Upper lobe of left lung (tissue), 6 donors: ENCODE measurements around the gene RGS7BP. TPM values are rescaled to one million over a fixed set of nuclear protein-coding genes. Genes with fewer than 3 reads are reported as not detected.

Source experiments
- ATAC-seq, 2 donors: fragments of 200-7000 bp; cut with Tn5 transposase; one replicate each; pipeline ENCODE4 v1.9.1; 2022; ENCODE audit warnings: mild to moderate bottlenecking in 2 of 2, moderate library complexity in 2 of 2; ENCODE audit not compliant: low FRiP score in 2 of 2
- DNase-seq, 2 donors: peaks; one replicate each; pipeline ENCODE4 v3.0.0-alpha.2; 2019 to 2020
- H3K27ac ChIP-seq, 4 donors: fragments of 200-600 bp; sonication (generic); one replicate each; pipeline ENCODE4 v1.5.1; 2016 to 2019
- H3K27me3 ChIP-seq, 4 donors: fragments of 200-600 bp; sonication (generic); one replicate each; pipeline ENCODE4 v1.5.1; 2017 to 2019
- H3K36me3 ChIP-seq, 4 donors: fragments of 200-600 bp; sonication (generic); one replicate each; pipeline ENCODE4 v1.5.1; 2016 to 2019
- H3K4me1 ChIP-seq, 4 donors: fragments of 200-600 bp; sonication (generic); one replicate each; pipeline ENCODE4 v1.5.1; 2018 to 2019
- H3K4me3 ChIP-seq, 4 donors: fragments of 200-600 bp; sonication (generic); one replicate each; pipeline ENCODE4 v1.5.1; 2017 to 2019; ENCODE audit warnings: mild to moderate bottlenecking in 2 of 4, moderate library complexity in 1 of 4
- H3K9me3 ChIP-seq, 4 donors: fragments of 200-600 bp; sonication (generic); one replicate each; pipeline ENCODE4 v1.5.1; 2018 to 2019
- EP300 ChIP-seq, 4 donors: sonication (generic); formaldehyde crosslinking; IDR thresholded peaks; one replicate each; pipeline ENCODE4 v1.5.1; 2017; ENCODE audit warnings: antibody characterized with exemption in 4 of 4, control low read depth in 2 of 4
- POLR2A ChIP-seq, 4 donors: fragments of 450-650 bp; IDR thresholded peaks; one replicate each; pipeline ENCODE4 v1.5.1; 2016 to 2017; ENCODE audit warnings: antibody characterized with exemption in 4 of 4, mild to moderate bottlenecking in 2 of 4
- POLR2AphosphoS5 ChIP-seq, 2 donors: sonication (generic); formaldehyde crosslinking; IDR thresholded peaks; one replicate each; pipeline ENCODE4 v1.5.1; 2017; ENCODE audit warnings: antibody characterized with exemption in 2 of 2
- WGBS, 2 donors: methylation state at CpG; one replicate each; pipeline ENCODE4 v1.1.5; 2017 to 2018; 5-methylcytosine and 5-hydroxymethylcytosine counted together
- small RNA-seq, 4 donors: library from RNA; depleted of rRNA; stranded (forward); fragments of <200 nt; gene quantifications; one replicate each; pipeline ENCODE3, GENCODE V24; 2016
- total RNA-seq, 6 donors: library from RNA; depleted of rRNA in 4 of 6; stranded (reverse); fragments of >200 nt in 4 of 6; gene quantifications; one replicate each; pipeline versions ENCODE4 v1.1.0 to v1.2.1, GENCODE V29; 2016 to 2021
- TF ChIP-seq, protein P1 (sequence below), 6 experiments: fragments of 450-650 bp in 4 of 6; fragments of 200-600 bp in 2 of 6; sonication (generic) in 2 of 6; IDR thresholded peaks; one replicate each; pipeline ENCODE4 v1.5.1; 2016 to 2019; ENCODE audit warnings: antibody characterized with exemption in 6 of 6
- donor health status: DM: no; HTN: no; CAD: no; lungs with moderate emphysema.
- donor health status: DM: no; HTN: yes; CAD: no; lungs with severe emphysema.

RGS7BP gene
- total RNA-seq, 6 donors from 2014 or later: 1.5 to 3.7 (median 1.8) TPM; not detected in 1

GRCh38 chr5:64655596-64655995 lies 149.8 kb downstream of the RGS7BP start:
- DNase-seq (no peak), ATAC-seq (no peak)
- Histone ChIP-seq H3K4me1 (no peaks in the 10 kb centered on the region), H3K4me3 (no peak overlapping the region), H3K36me3 (no peaks in the 10 kb centered on the region), H3K9me3 (no peaks in the 10 kb centered on the region), H3K27me3 (no peaks in the 10 kb centered on the region), H3K27ac (no peak overlapping the region)
- WGBS, 2 donors: 61 to 70% methylated on average over 1 of the region's 1 CpG
- TF ChIP-seq, protein P1, sequence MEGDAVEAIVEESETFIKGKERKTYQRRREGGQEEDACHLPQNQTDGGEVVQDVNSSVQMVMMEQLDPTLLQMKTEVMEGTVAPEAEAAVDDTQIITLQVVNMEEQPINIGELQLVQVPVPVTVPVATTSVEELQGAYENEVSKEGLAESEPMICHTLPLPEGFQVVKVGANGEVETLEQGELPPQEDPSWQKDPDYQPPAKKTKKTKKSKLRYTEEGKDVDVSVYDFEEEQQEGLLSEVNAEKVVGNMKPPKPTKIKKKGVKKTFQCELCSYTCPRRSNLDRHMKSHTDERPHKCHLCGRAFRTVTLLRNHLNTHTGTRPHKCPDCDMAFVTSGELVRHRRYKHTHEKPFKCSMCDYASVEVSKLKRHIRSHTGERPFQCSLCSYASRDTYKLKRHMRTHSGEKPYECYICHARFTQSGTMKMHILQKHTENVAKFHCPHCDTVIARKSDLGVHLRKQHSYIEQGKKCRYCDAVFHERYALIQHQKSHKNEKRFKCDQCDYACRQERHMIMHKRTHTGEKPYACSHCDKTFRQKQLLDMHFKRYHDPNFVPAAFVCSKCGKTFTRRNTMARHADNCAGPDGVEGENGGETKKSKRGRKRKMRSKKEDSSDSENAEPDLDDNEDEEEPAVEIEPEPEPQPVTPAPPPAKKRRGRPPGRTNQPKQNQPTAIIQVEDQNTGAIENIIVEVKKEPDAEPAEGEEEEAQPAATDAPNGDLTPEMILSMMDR (IDR thresholded peaks at IDR 0.05): no peak
- no peak for TF ChIP-seq EP300 (IDR thresholded peaks at IDR 0.05)
- TF ChIP-seq POLR2A (IDR thresholded peaks at IDR 0.05): no peak
- TF ChIP-seq POLR2AphosphoS5 (IDR thresholded peaks at IDR 0.05): no peak

GRCh38 chr5:64659289-64659688 lies 153.5 kb downstream of the RGS7BP start:
- no peak for DNase-seq
- H3K36me3 ChIP-seq: no peaks in the 10 kb centered on the region
- no peak overlapping the region for H3K27ac ChIP-seq
- 61 to 65% methylated on average over 3 of the region's 3 CpGs for WGBS, 2 donors
- no peaks in the 10 kb centered on the region for H3K9me3 ChIP-seq
- TF ChIP-seq POLR2A (IDR thresholded peaks at IDR 0.05) (no peak), EP300 (IDR thresholded peaks at IDR 0.05) (no peak), POLR2AphosphoS5 (IDR thresholded peaks at IDR 0.05) (no peak)
- TF ChIP-seq, protein P1 (IDR thresholded peaks at IDR 0.05): no peak
- H3K4me3 ChIP-seq: no peak overlapping the region
- no peaks in the 10 kb centered on the region for H3K4me1 ChIP-seq
- no peak for ATAC-seq
- H3K27me3 ChIP-seq: no peaks in the 10 kb centered on the region

Small RNA genes lying within 50 kb of the gene (small RNA-seq; reads per million reads assigned to genes)
- gene RN7SL169P (0 reads per million in 4 donors), gene RNU6-294P (0 reads per million in 4 donors)

Other genes starting within 250 kb of the RGS7BP start
- not detected for gene SHISAL2B, start 184.5 kb downstream of the RGS7BP start, total RNA-seq